HG02759 (cell line): ENCODE data around the gene PDLIM4.

Source experiments
- ATAC-seq: cut with Tn5 transposase; IDR thresholded peaks from one replicate; pipeline ENCODE4 v1.9.1; 2021; ENCODE audit warnings: mild to moderate bottlenecking, moderate library complexity; ENCODE audit not compliant: unreplicated experiment

The PDLIM4 gene

DNA sequence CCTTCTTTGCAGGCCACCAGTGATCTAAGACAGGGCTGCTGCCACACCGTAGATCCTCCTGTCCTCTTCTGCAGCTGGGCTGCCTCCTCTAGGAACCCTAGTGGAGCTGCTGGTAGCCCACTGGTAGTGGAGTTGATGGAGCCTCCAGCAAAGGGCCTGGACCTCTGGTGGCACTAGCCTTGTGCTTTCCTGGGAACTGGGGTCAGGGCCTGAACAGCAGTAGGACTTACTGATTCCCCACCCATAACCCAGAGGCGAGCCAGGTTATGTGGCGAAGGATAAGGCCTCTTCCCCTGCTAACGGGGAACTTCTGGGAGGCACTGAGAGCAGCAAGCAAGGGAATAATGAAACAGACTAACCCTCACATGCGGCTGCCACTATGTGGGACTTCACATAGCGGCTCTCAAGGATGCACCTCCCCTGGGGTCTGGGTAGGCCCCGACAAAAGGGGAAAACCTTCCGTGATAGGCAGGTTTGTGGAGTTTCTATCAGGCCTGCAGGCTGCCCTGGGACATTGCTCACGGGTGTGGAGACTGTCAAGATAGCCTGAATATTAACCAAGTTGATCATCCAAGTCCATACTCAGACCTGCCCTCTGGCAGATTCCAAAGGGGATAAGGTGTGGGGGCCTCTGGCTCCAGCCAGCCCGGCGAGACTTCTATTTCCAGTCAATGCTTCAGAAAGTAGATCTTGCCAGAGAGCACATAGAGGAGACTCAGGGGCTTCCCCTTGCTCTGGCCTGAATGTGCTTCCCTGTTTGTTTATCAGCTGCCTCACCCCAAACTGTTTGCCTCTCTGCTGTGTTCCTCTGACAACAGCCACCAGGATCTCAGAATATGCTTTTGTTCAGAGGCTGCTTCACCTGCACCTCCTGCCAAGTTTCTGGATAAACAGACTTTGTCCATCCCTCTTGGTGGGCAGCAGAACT lies 44.1 kb downstream of the PDLIM4 start:
- no peak for ATAC-seq

DNA sequence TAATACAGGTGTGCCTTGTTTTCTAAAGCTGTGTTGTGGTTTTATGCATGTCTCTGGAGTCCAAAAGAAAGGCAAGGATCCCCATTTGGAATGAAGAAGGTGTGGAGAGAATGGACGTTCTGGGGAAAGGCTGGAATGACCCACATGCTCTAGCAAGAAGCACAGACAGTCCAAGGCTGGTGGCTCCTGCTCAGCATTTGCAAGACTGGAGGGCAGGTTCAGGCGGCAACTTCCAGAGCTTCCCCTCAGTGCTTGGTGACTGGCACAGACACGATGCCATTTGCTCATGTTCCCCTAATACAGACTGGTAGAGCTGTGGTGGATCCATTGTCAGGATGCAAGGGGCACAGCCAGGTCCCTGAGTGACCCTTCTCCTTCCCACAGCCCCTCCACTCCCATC lies 44.9 kb downstream of the PDLIM4 start:
- no peak for ATAC-seq

DNA sequence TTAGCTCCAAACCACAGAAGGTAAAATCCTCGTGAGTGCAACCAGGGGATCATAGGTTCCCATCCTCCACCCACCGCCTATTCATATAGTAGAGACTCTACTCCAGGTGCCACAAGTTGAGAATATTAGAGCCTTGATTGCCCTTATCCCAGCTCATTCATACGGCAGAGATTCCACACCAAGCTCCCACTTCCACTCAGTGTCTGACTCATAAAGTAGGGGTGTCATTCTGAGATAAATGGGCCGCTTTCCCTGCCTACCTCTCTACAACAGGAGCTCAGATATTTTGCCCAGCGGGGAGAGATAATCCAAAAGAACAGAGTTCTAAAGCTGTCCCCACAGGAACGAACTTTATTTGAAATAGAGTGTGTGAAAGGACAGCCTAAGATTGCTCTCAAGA lies 46.1 kb downstream of the PDLIM4 start:
- no peak for ATAC-seq

DNA sequence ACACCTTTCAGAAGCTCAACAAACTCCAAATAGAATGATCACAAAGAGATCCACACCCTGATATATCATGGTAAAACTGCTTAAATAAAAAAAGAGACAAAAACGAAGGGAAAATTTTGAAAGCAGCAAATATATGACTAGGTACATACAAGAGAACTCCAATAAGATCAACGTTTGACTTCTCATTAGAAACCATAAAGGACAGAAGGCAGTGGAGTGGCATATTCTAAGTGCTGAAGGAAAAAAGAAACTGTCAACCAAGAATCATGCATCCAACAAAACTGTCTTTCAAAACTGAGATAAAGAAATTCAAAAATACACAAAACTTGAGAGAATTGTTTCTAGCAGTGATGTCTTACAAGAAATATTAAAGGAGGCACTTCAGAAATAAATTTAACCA lies 47.9 kb downstream of the PDLIM4 start:
- ATAC-seq: no peak

DNA sequence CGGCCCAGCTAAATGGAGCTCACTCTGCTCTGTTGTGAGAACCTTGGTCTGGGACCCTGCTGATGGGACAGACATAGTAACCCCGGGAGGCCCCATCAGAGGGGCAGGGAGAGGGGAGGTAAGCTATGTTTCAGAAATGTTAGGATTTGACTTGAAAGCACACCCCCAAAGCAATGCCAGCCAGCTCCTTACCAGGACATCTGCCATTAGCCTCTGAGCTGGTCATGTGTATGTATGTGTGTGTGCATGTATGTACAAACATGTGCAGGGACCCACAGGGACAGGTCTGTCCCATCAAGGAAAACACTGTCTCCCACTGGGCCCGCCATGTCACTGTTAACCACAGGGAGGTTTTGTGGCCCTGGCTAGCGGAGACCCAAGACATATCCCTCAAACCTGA lies 51.2 kb downstream of the PDLIM4 start:
- ATAC-seq: no peak

DNA sequence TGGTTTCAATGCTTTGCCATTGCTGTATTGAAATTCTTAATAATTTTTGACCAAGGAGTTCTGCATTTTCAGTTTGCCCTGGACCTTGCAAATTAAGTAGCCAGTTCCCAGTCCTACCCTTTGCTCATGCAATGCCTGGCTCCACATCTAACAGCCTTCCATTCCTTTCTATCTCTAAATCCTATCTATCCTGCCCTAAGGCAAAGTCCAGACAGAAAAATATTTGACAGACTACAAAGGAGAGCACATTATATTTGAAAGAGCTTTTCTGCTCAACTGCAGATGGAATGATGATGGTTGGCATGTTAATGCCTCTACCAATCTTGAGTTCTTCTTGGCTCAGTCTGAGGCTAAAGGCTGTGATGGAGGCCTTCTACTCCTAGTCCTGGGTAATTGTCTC lies 52.2 kb downstream of the PDLIM4 start:
- no peak for ATAC-seq

DNA sequence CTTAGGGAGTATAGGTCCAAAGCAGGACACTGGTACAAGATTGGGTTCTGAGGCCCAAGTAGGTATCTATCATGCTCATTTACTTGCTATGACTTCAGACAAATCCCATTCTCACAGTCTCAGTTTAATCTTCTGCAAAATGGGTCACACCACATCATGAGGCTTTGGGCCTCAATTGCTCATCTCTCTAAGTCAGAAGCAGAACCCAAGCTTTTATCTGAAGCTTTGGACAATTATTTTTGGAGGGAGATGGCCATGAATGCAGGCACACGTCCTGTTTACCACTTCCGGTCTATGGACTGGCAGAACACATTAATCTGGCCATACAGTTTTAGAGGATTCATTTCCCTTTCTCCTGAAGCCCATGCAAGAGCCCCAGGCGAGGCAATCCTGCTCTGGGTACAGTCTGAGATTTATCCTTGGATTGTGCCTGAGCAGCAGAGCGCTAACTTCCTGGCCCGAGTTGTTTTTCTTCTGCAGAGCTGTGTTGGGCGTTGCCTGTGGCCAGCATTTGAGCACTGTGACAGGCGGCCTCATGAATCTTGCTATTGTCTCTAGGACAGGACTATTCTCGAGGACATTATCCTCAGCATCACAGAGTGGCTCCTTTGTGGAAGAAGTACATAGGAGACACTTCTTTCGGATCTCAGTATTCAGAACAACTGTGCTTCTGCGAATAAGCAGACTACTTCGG lies 52.8 kb downstream of the PDLIM4 start:
- no peak for ATAC-seq

DNA sequence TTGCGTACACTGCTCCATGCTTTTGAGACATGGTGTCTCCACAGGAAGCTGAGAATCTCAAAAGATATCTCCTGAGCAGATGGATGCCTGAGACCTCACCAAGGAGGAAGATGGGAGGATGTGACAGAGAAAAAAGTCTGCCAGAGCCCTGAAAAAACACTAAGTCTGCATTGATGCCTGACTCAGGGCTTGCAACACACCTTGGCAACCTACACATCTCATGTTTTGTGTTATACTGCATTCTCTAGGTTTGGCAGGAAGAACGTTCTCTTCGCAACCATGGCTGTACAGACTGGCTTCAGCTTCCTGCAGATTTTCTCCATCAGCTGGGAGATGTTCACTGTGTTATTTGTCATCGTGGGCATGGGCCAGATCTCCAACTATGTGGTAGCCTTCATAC lies 55.9 kb downstream of the PDLIM4 start:
- ATAC-seq: no peak

DNA sequence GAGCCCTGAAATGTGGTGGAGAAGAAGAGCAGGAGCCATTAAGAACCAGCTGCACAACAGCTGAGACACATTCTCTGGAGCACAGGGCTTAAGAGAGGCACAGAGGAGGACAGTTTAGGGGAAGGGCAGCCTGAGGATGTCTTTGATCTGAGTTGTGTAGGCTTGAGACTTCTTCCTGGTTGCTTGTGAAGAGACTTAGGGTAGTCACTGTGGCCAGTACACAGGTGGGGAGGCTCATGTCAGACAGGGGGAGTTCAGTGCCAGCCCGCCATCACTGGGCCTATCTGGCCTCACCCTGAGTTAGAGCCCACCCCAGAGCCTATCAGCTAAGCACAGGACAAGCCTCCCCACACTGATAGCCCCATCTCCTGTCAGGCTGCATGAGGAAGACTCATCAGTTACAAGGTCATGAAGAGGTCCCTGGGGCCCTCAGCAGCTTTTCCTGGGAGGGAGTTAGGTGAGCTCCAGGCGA lies 56.5 kb downstream of the PDLIM4 start:
- no peak for ATAC-seq

DNA sequence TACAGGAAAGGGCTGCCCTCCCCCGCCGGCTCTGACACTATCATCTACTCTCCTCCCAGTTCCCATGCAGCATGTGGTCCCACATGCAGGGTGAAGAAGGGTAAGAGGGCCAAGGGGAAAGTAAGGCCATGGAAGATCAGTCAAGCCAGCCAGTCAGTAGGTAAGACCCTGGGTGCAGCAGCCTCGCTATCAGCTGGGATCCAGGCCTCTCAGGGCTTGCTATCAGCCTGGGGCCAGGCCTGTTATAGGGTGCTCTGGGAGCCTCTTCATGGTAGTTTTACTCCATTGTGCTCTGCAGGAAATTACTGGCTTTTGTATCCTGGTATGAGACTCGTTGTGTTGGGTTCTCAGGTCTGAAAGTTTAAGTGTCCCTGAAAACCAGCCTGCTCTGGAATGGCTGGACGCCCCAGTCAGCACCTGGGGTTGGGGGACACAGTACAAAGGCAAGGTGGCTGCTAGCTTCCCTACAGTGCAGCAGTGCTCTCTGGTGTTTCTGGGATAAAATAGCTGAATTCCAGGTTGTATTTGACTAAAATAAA lies 58.1 kb downstream of the PDLIM4 start:
- no peak for ATAC-seq

DNA sequence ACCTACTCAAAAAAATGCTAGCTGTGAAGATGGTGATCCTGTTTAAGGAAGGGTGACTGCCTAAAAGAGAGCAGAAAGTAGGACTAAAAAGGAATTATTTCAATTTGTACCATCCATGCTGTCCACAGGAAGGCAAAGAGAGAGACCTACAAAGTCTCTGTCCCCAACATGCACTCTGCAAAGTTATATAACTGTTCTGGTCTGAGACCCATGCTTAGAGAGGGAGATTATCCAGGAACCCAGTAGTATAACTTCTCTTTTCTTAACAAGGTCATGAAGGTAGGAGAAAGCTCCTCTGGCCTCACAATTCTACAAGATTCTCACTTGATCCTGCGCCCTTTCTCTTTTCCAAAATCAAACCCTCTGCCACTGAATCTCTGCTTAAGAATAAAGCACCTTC lies 62.5 kb downstream of the PDLIM4 start:
- no peak for ATAC-seq

DNA sequence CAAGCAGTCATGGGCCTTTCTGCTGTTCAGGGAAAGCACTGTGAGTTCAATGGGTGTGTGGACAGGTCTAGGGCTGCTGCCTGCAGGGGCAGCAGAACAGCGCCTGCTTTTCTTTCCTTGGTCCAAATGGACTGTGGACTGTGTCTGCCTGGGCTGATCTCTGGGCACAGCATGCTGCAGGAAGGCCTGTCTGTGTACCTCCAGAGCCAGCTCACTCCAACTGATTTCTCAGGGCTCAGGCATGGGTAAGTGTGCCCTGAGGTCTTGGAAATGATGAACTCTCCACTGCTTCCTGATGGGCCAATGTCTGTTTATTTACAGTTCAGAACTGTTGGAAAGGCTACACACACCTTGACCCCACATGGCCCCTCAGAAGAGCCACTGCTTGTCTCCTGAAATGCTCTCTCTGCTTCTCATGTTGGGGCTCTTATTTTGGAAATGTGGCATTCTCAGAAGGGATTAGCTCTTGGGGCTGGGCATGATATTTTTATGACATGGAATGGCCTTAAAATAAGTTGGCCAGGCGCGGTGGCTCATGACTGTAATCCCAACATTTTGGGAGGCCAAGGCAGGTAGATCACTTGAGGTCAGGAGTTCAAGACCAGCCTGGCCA lies 63.7 kb downstream of the PDLIM4 start:
- ATAC-seq: no peak

DNA sequence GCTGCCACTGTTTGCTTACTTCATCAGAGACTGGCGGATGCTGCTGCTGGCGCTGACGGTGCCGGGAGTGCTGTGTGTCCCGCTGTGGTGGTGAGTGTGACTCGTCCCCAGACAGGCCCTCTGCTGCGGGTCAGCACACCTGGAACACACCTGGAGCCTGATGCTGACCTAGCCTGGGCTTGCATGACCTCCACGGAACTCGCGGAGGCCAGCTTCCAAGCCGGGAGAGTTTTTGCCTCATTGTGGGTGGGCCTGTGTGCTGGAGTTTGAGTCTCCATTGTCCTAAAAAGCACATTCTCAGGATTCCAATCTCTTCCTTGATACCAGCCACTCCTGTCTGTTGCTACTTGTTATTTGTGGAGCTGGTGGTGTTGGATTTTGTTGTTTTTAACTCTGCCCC lies 64.8 kb downstream of the PDLIM4 start:
- no peak for ATAC-seq
